H9 (cell line): ENCODE results near the gene MRAP2. TPM values are rescaled to one million over a fixed set of nuclear protein-coding genes. Genes with fewer than 3 reads are reported as not detected.

Experiments
- DNase-seq: peaks from one replicate; pipeline ENCODE4 v3.0.0-alpha.2; 2017
- H2AFZ ChIP-seq: one replicate; pipeline ENCODE4 v1.6.1; 2013; ENCODE audit warnings: mild to moderate bottlenecking, low read length, control low read depth, moderate library complexity
- H2AK5ac ChIP-seq: 2 replicates; pipeline ENCODE4 v1.6.1; 2013; ENCODE audit warnings: low read length, control low read depth, mixed read lengths; ENCODE audit not compliant: insufficient read length
- H2BK120ac ChIP-seq: one replicate; pipeline ENCODE4 v1.6.1; 2013; ENCODE audit warnings: low read depth, mild to moderate bottlenecking, low read length, control low read depth, inconsistent platforms; ENCODE audit not compliant: poor library complexity, severe bottlenecking
- H2BK12ac ChIP-seq: 2 replicates; pipeline ENCODE4 v1.6.1; 2013; ENCODE audit warnings: low read length, control low read depth, mixed read lengths, low read depth; ENCODE audit not compliant: insufficient read length
- H2BK15ac ChIP-seq: 2 replicates; pipeline ENCODE4 v1.6.1; 2013; ENCODE audit warnings: low read depth, low read length, control low read depth
- H2BK20ac ChIP-seq: one replicate; pipeline ENCODE4 v1.6.1; 2013; ENCODE audit warnings: low read depth, mild to moderate bottlenecking, low read length, control low read depth, inconsistent platforms; ENCODE audit not compliant: poor library complexity, severe bottlenecking
- H2BK5ac ChIP-seq: 2 replicates; pipeline ENCODE4 v1.6.1; 2013; ENCODE audit warnings: low read length, control low read depth, mixed read lengths; ENCODE audit not compliant: insufficient read length
- H3K14ac ChIP-seq: 2 replicates; pipeline ENCODE4 v1.6.1; 2013; ENCODE audit warnings: low read length, control low read depth; ENCODE audit not compliant: insufficient read depth
- H3K18ac ChIP-seq: 2 replicates; pipeline ENCODE4 v1.6.1; 2013; ENCODE audit warnings: low read depth, mild to moderate bottlenecking, mixed read lengths, low read length, control low read depth; ENCODE audit not compliant: insufficient read length
- H3K23ac ChIP-seq: 2 replicates; pipeline ENCODE4 v1.6.1; 2013; ENCODE audit warnings: low read length, control low read depth, mixed read lengths, low read depth; ENCODE audit not compliant: insufficient read length
- H3K23me2 ChIP-seq: 2 replicates; pipeline ENCODE4 v1.6.1; 2013; ENCODE audit warnings: low read depth, mild to moderate bottlenecking, mixed read lengths, low read length, control low read depth; ENCODE audit not compliant: insufficient read length, poor library complexity, severe bottlenecking
- H3K27ac ChIP-seq: 2 replicates; pipeline ENCODE4 v1.5.1; 2013; ENCODE audit warnings: low read length, control low read depth, mixed read lengths, low read depth; ENCODE audit not compliant: insufficient read length
- H3K27me3 ChIP-seq: 2 replicates; pipeline ENCODE4 v1.6.1; 2013; ENCODE audit warnings: low read length, control low read depth, inconsistent platforms; ENCODE audit not compliant: insufficient read depth
- H3K4ac ChIP-seq: 2 replicates; pipeline ENCODE4 v1.6.1; 2013; ENCODE audit warnings: low read depth, mild to moderate bottlenecking, control low read depth, inconsistent platforms, low read length, moderate library complexity
- H3K4me1 ChIP-seq: 2 replicates; pipeline ENCODE4 v1.6.1; 2013; ENCODE audit warnings: low read length, control low read depth, inconsistent platforms; ENCODE audit not compliant: insufficient read depth
- H3K4me2 ChIP-seq: 2 replicates; pipeline ENCODE4 v1.6.1; 2013; ENCODE audit warnings: low read length, control low read depth, mixed read lengths; ENCODE audit not compliant: insufficient read length, insufficient read depth
- H3K56ac ChIP-seq: 2 replicates; pipeline ENCODE4 v1.6.1; 2013; ENCODE audit warnings: low read depth, mild to moderate bottlenecking, mixed read lengths, low read length, control low read depth; ENCODE audit not compliant: insufficient read length
- H3K79me1 ChIP-seq: 2 replicates; pipeline ENCODE4 v1.6.1; 2013; ENCODE audit warnings: low read depth, mild to moderate bottlenecking, moderate library complexity, low read length, control low read depth, inconsistent platforms; ENCODE audit not compliant: insufficient read depth, poor library complexity, severe bottlenecking
- H3K79me2 ChIP-seq: 2 replicates; pipeline ENCODE4 v1.6.1; 2013; ENCODE audit warnings: low read length, control low read depth, inconsistent platforms; ENCODE audit not compliant: insufficient read depth
- H3K9ac ChIP-seq: 2 replicates; pipeline ENCODE4 v1.6.1; 2013; ENCODE audit warnings: low read length, control low read depth, mixed read lengths; ENCODE audit not compliant: insufficient read length; ENCODE audit errors: extremely low read depth
- H3K9me3 ChIP-seq: one replicate; pipeline ENCODE4 v1.6.1; 2013; ENCODE audit warnings: low read depth, low read length, inconsistent platforms; ENCODE audit not compliant: control insufficient read depth
- H3T11ph ChIP-seq: one replicate; pipeline ENCODE4 v1.6.1; 2013; ENCODE audit warnings: mild to moderate bottlenecking, low read length, control low read depth, inconsistent platforms
- H4K20me1 ChIP-seq: one replicate; pipeline ENCODE4 v1.6.1; 2013; ENCODE audit not compliant: control insufficient read depth, insufficient read length, insufficient read depth
- H4K5ac ChIP-seq: 2 replicates; pipeline ENCODE4 v1.6.1; 2013; ENCODE audit warnings: low read depth, mild to moderate bottlenecking, mixed read lengths, low read length, control low read depth; ENCODE audit not compliant: insufficient read length
- H4K8ac ChIP-seq: replicated peaks from 2 replicates; pipeline ENCODE4 v1.6.1; 2013; ENCODE audit warnings: low read length, control low read depth, mixed read lengths, low read depth; ENCODE audit not compliant: insufficient read length
- H4K91ac ChIP-seq: 2 replicates; pipeline ENCODE4 v1.6.1; 2013; ENCODE audit warnings: low read depth, mild to moderate bottlenecking, moderate library complexity, mixed read lengths, low read length, control low read depth; ENCODE audit not compliant: insufficient read length
- H3K27ac Mint-ChIP-seq, 3 experiments: 2 replicates in 2 of 3; 3 replicates in 1 of 3; pipeline ENCODE4 v1.8.0; 2020 to 2021; ENCODE audit warnings: mixed read lengths in 3 of 3, mild to moderate bottlenecking in 1 of 3, moderate library complexity in 1 of 3
- H3K27me3 Mint-ChIP-seq: 2 replicates; pipeline ENCODE4 v1.8.0; 2021; ENCODE audit warnings: low read depth, mild to moderate bottlenecking, moderate library complexity, mixed read lengths
- H3K36me3 Mint-ChIP-seq, 3 experiments: 2 replicates in 2 of 3; 3 replicates in 1 of 3; pipeline ENCODE4 v1.8.0; 2020 to 2021; ENCODE audit warnings: low read depth in 3 of 3, mixed read lengths in 3 of 3; ENCODE audit not compliant: insufficient read depth in 1 of 3
- H3K4me1 Mint-ChIP-seq, 2 experiments: 2 replicates each; pipeline ENCODE4 v1.8.0; 2020; ENCODE audit warnings: mixed read lengths in 2 of 2
- H3K4me3 Mint-ChIP-seq, 2 experiments: 2 replicates in 1 of 2; 3 replicates in 1 of 2; pipeline ENCODE4 v1.8.0; 2020 to 2021; ENCODE audit warnings: mild to moderate bottlenecking in 2 of 2, mixed read lengths in 2 of 2, moderate library complexity in 1 of 2
- H3K9me3 Mint-ChIP-seq, 2 experiments: 2 replicates in 1 of 2; 3 replicates in 1 of 2; pipeline ENCODE4 v1.8.0; 2020; ENCODE audit warnings: mild to moderate bottlenecking in 2 of 2, mixed read lengths in 2 of 2, moderate library complexity in 1 of 2
- CTCF ChIP-seq: fragments of 200-600 bp; sonication (generic); conservative IDR thresholded peaks from 3 replicates; pipeline ENCODE4 v1.8.0; 2021; ENCODE audit warnings: antibody characterized with exemption, mild to moderate bottlenecking
- WGBS: extraction: QIAGEN DNeasy Blood & Tissue Kit; methylation state at CpG from one replicate; pipeline ENCODE4 v1.1.7; 2013; ENCODE audit warnings: missing lambda C conversion rate, low lambda C conversion rate, mixed read lengths; ENCODE audit not compliant: insufficient read length; ENCODE audit errors: extremely low coverage; 5-methylcytosine and 5-hydroxymethylcytosine counted together
- total RNA-seq: library from RNA; stranded (reverse); gene quantifications from 2 replicates; pipeline ENCODE4 v1.2.1, GENCODE V29; 2021

MRAP2 gene
- total RNA-seq, 1 experiment from 2014 or later, result 8.0 TPM

DNA sequence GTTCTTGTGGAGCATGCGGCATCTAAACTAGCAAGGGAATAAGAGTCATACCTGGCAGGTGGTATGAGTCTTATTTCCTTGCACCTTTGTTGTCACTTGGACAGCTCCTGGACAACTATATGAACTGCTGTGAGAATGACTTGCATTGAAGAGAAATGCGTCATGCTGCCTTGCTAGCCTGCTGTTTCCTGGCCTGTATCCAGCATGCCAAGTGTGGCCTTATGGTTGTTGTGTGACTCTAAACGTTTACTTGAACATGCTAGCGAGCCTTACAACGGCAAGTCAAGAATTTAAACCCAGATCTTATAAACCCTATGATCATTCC lies 103.4 kb downstream of the MRAP2 start:
- no peak overlapping the region for H3K4me2 ChIP-seq
- no peaks in the 10 kb centered on the region for H3K23me2 ChIP-seq
- no peak overlapping the region for H2BK5ac ChIP-seq
- no peaks in the 10 kb centered on the region for H3K9me3 ChIP-seq
- Mint-ChIP-seq H3K36me3 (peaks cover 27 to 33% (median 32%) of the 10 kb centered on the region in 3 experiments), H3K27ac (no peak overlapping the region), H3K9me3 (peaks cover 25 to 29% of the 10 kb centered on the region in 2 experiments), H3K27me3 (peaks cover 2% of the 10 kb centered on the region; the same call in 1 of the 2 replicates), H3K4me1 (peaks cover 7 to 15% of the 10 kb centered on the region in 2 experiments), H3K4me3 (no peak overlapping the region)
- H4K91ac ChIP-seq, result no peak overlapping the region
- no peak overlapping the region for H3T11ph ChIP-seq
- H4K8ac ChIP-seq, result no peak overlapping the region
- no peak for DNase-seq
- no peak overlapping the region for H2BK12ac ChIP-seq
- H3K56ac ChIP-seq, result no peak overlapping the region
- no peak overlapping the region for H2AFZ ChIP-seq
- no peak overlapping the region for H3K9ac ChIP-seq
- no peaks in the 10 kb centered on the region for H3K27me3 ChIP-seq
- no peak overlapping the region for H3K18ac ChIP-seq
- H3K4ac ChIP-seq, result no peak overlapping the region
- no peak overlapping the region for H4K5ac ChIP-seq
- no peak overlapping the region for H2BK20ac ChIP-seq
- H2BK15ac ChIP-seq, result no peak overlapping the region
- WGBS, result no CpG with 5 or more reads among the region's 5 CpGs
- H2BK120ac ChIP-seq, result no peak overlapping the region
- H3K27ac ChIP-seq, result no peak overlapping the region
- no peaks in the 10 kb centered on the region for H3K79me1 ChIP-seq
- no peak overlapping the region for H3K14ac ChIP-seq
- H3K23ac ChIP-seq, result no peak overlapping the region
- H3K79me2 ChIP-seq, result no peaks in the 10 kb centered on the region
- no peaks in the 10 kb centered on the region for H3K4me1 ChIP-seq
- H2AK5ac ChIP-seq, result no peak overlapping the region
- TF ChIP-seq CTCF, result no peak
- no peaks in the 10 kb centered on the region for H4K20me1 ChIP-seq
